IMR-90 (cell line): ENCODE measurements around the gene ZBTB40.

Experiments used
- CEBPB ChIP-seq: IDR thresholded peaks from 2 replicates; pipeline ENCODE4 v1.6.1; 2012; ENCODE audit warnings: low read depth, low read length, improper control_type of control experiment
- CTCF ChIP-seq: conservative IDR thresholded peaks from 2 replicates; pipeline ENCODE4 v1.5.1; 2012; ENCODE audit warnings: mild to moderate bottlenecking, low read depth, low read length, improper control_type of control experiment
- RAD21 ChIP-seq: IDR thresholded peaks from 2 replicates; pipeline ENCODE4 v1.6.1; 2012; ENCODE audit warnings: low read length, improper control_type of control experiment
- RCOR1 ChIP-seq: IDR thresholded peaks from 2 replicates; pipeline ENCODE4 v1.6.1; 2012; ENCODE audit warnings: mild to moderate bottlenecking, low read length, improper control_type of control experiment; ENCODE audit not compliant: insufficient replicate concordance
- RFX5 ChIP-seq: IDR thresholded peaks from 2 replicates; pipeline ENCODE4 v1.8.0; 2012; ENCODE audit warnings: low read depth, mild to moderate bottlenecking, low read length, moderate library complexity
- SMC3 ChIP-seq: fragments of 150-350 bp; IDR thresholded peaks from 2 replicates; pipeline ENCODE4 v1.6.1; 2016; ENCODE audit warnings: low read depth, mild to moderate bottlenecking, antibody characterized with exemption, low read length, moderate library complexity

DNA sequence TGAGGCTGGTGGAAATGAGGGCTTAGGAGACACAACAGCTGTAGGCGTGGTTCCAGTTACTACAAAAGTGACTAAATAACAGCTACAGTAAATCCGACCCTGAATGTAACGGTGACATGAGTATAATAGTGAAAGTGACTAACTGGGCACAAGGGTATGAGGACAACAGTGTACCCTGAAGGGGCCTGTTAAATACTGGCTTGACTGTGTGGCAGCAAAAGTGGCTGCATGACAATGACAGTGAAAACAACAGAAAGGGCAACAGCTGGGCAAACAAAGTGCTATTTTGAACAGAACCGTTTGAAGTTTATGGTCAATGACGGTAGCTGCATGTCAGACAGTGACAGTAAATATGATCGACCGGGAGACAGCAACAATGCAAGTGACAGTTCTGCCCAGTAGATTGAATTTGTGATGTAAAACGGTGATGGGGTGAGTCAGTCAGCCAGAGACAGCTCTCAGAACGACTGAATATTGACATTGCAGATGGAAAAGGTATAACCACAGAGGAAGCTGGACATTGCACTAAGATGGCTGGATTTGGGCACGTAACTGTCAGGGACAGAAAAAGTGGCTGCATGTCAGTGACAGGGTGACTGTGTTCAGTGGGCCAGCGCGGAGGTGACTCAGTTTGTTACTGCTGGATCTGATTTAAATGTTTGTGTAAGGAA, 1.2 kb upstream of the ZBTB40 start:
- TF ChIP-seq CTCF (no peak), RCOR1 (no peak), CEBPB (no peak), RAD21 (no peak), RFX5 (no peak), SMC3 (no peak)
